ENCODE data around the gene FMN1. TPM values are rescaled to one million over a fixed set of nuclear protein-coding genes. Genes with fewer than 3 reads are reported as not detected.
A peak's percentile ranks its signal among the peaks of the same experiment; 100 is the strongest.

FMN1 gene
- polyA plus RNA-seq, 6 donors from 2014 or later = 0.33 to 1.0 (median 0.44) TPM; not detected in 1

- H3K4me1 Mint-ChIP-seq = no peaks in the 10 kb centered on the region
- no peak for ATAC-seq (ENCODE audit: low read depth in 2 of 2)
- no peaks in the 10 kb centered on the region for H3K36me3 Mint-ChIP-seq
- H3K27ac Mint-ChIP-seq = no peak overlapping the region
- no peak for DNase-seq
- no peak overlapping the region for H3K4me3 Mint-ChIP-seq
- peaks cover 0 to 12% (median 5%) of the 10 kb centered on the region in 3 donors for H3K27me3 Mint-ChIP-seq
- H3K9me3 Mint-ChIP-seq = peaks cover 0 to 2% (median 0%) of the 10 kb centered on the region in 7 donors
These were observed 202.8 kb downstream of the FMN1 start for GRCh38 chr15:32991619-32992111.

- Mint-ChIP-seq H3K4me1 (no peaks in the 10 kb centered on the region), H3K9me3 (peaks cover 0 to 2% (median 0%) of the 10 kb centered on the region in 7 donors), H3K36me3 (no peaks in the 10 kb centered on the region), H3K27ac (no peak overlapping the region), H3K27me3 (peaks cover 5 to 8% (median 6%) of the 10 kb centered on the region in 3 donors), H3K4me3 (no peak overlapping the region)
- ATAC-seq (ENCODE audit: low read depth in 2 of 2) = no peak
- DNase-seq = no peak
These were observed 204.4 kb downstream of the FMN1 start for GRCh38 chr15:32990071-32990470.

DNA sequence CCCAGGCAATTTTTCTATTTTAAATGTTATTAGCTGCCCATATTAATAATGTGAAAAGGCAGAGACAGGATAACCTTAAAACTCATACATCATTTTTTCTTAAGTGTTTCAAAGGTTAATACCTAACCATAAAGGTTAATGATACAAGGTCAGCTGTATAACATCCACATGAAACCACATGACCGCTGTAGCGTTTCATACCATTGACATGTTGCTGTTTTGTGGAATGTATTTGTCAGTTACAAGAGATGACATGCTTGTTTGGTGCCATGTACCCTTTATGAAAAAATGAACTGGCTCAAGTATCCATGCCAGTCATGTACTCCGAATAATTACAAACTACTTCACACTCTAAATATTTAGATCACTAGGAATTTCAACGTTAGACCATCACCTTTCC lies 207.4 kb downstream of the FMN1 start:
- H3K4me1 Mint-ChIP-seq = no peaks in the 10 kb centered on the region
- H3K27me3 Mint-ChIP-seq = peaks cover 8 to 17% (median 16%) of the 10 kb centered on the region in 3 donors
- no peak for DNase-seq
- ATAC-seq (ENCODE audit: low read depth in 2 of 2) = no peak
- H3K9me3 Mint-ChIP-seq = peaks cover 0 to 2% (median 0%) of the 10 kb centered on the region in 7 donors
- H3K36me3 Mint-ChIP-seq = no peaks in the 10 kb centered on the region
- no peak overlapping the region for H3K4me3 Mint-ChIP-seq
- no peak overlapping the region for H3K27ac Mint-ChIP-seq

DNA sequence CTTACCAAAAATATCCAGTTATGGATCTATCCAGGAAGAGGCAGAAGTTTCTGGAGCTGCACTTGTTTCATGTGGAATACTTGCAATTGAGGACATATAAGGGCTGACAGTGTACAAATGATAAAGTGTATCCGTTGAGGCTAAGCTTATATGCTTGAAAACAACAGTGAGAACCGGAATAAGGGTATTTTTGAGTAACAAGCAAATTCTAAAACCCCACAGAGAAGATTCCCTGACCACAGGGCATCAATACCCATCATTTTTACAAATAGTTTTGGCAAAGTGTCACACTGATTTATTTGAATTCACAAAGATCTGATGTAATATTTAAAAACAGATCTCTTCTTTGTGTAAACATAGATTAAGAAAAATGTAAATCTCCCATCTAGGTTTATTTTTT lies 208.4 kb downstream of the FMN1 start:
- H3K4me1 Mint-ChIP-seq = no peaks in the 10 kb centered on the region
- H3K27ac Mint-ChIP-seq = no peak overlapping the region
- H3K9me3 Mint-ChIP-seq = peaks cover 0 to 2% (median 0%) of the 10 kb centered on the region in 7 donors
- peaks cover 8 to 17% (median 16%) of the 10 kb centered on the region in 3 donors for H3K27me3 Mint-ChIP-seq
- no peak overlapping the region for H3K4me3 Mint-ChIP-seq
- ATAC-seq (ENCODE audit: low read depth in 2 of 2) (no peak), DNase-seq (no peak)
- H3K36me3 Mint-ChIP-seq = no peaks in the 10 kb centered on the region

GRCh38 chr15:32983679-32984078 lies 210.8 kb downstream of the FMN1 start:
- peaks cover 12 to 17% (median 16%) of the 10 kb centered on the region in 3 donors for H3K27me3 Mint-ChIP-seq
- H3K4me1 Mint-ChIP-seq = no peaks in the 10 kb centered on the region
- no peak for ATAC-seq (ENCODE audit: low read depth in 2 of 2)
- DNase-seq = no peak
- H3K36me3 Mint-ChIP-seq = no peaks in the 10 kb centered on the region
- no peak overlapping the region for H3K27ac Mint-ChIP-seq
- no peak overlapping the region for H3K4me3 Mint-ChIP-seq
- H3K9me3 Mint-ChIP-seq = no peaks in the 10 kb centered on the region

DNA sequence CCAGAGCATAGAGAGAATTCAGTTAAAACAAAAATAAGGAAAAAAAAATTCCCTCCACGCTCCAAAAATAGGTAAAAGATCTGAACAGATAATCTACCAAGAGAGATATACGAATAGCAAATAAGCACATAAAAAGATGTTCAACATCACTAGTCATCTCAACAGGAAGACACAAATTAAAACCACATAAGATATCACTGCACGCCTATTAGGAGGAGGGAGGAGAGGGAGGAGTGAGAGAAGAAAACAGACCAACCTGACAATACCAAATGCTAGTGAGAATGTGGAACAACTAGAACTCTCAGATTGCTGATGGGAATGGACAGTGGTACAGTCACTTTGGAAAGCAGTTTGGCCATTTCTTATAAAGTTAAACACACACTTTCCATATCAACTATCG lies 212.5 kb downstream of the FMN1 start:
- Mint-ChIP-seq H3K4me1 (no peaks in the 10 kb centered on the region), H3K9me3 (no peaks in the 10 kb centered on the region), H3K36me3 (no peaks in the 10 kb centered on the region), H3K27ac (no peak overlapping the region), H3K27me3 (peaks cover 12 to 17% (median 14%) of the 10 kb centered on the region in 3 donors), H3K4me3 (no peak overlapping the region)
- DNase-seq (no peak), ATAC-seq (ENCODE audit: low read depth in 2 of 2) (no peak)

- H3K4me3 Mint-ChIP-seq = no peak overlapping the region
- no peak for DNase-seq
These were observed 213.0 kb downstream of the FMN1 start for GRCh38 chr15:32981536-32981935.

GRCh38 chr15:32979710-32980109 lies 214.8 kb downstream of the FMN1 start:
- no peak overlapping the region for H3K4me3 Mint-ChIP-seq
- H3K9me3 Mint-ChIP-seq = no peaks in the 10 kb centered on the region
- no peaks in the 10 kb centered on the region for H3K36me3 Mint-ChIP-seq
- ATAC-seq (ENCODE audit: low read depth in 2 of 2) = no peak
- peaks cover 6 to 18% (median 8%) of the 10 kb centered on the region in 3 donors for H3K27me3 Mint-ChIP-seq
- no peak for DNase-seq
- no peaks in the 10 kb centered on the region for H3K4me1 Mint-ChIP-seq
- no peak overlapping the region for H3K27ac Mint-ChIP-seq

More at GRCh38 chr15:32981536-32981935, 213.0 kb downstream of the FMN1 start:
- no peak for ATAC-seq (ENCODE audit: low read depth in 2 of 2)
- Mint-ChIP-seq H3K9me3 (no peaks in the 10 kb centered on the region), H3K4me1 (no peaks in the 10 kb centered on the region), H3K27me3 (peaks cover 12 to 17% (median 14%) of the 10 kb centered on the region in 3 donors), H3K36me3 (no peaks in the 10 kb centered on the region), H3K27ac (no peak overlapping the region)

DNA sequence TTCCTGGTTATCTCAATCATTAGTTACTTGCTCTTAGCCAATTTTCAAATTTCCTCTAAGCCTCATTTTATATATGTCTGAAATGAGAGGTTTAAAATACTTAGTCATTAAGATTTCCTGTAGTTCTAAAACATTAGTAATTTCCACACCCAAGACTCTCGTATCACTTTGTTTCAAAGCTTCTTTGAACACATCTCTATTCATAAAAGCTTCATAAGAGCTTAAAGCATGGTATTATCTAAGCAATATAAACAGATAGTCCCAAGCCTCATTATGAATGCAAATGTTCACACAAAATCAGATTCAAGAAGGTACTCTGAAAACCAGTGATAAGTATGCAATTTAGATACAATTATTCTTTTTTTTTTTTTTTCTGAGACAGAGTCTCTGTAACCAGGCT lies 217.0 kb downstream of the FMN1 start:
- Mint-ChIP-seq H3K27me3 (peaks cover under 1 to 14% (median 6%) of the 10 kb centered on the region in 3 donors), H3K9me3 (no peaks in the 10 kb centered on the region), H3K36me3 (no peaks in the 10 kb centered on the region), H3K4me3 (no peak overlapping the region), H3K4me1 (no peaks in the 10 kb centered on the region), H3K27ac (no peak overlapping the region)
- DNase-seq = no peak
- no peak for ATAC-seq (ENCODE audit: low read depth in 2 of 2)

DNA sequence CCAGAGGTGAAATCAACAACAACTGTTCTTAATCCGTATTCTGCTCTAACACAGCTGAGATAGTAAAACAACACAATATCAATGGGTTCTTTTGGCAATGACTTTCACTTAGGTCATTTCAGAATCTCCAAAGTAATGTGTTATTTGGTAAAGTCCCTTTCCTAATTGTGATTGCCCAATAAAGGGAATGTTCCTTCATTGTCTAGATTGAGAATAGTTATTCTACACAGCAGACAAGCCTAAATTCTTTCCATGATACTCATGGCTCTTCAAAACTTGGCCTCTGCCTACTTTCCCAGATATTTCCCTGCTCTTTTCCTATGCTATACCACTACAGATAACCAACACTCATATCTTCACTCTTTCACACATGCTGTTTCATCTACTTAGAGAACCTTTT lies 219.8 kb downstream of the FMN1 start:
- peaks cover 0 to 13% (median 6%) of the 10 kb centered on the region in 3 donors for H3K27me3 Mint-ChIP-seq
- H3K4me1 Mint-ChIP-seq = no peaks in the 10 kb centered on the region
- no peak for ATAC-seq (ENCODE audit: low read depth in 2 of 2)
- H3K9me3 Mint-ChIP-seq = no peaks in the 10 kb centered on the region
- H3K36me3 Mint-ChIP-seq = no peaks in the 10 kb centered on the region
- H3K27ac Mint-ChIP-seq = no peak overlapping the region
- DNase-seq = no peak
- H3K4me3 Mint-ChIP-seq = no peak overlapping the region

- Mint-ChIP-seq H3K4me3 (no peak overlapping the region), H3K36me3 (no peaks in the 10 kb centered on the region), H3K9me3 (no peaks in the 10 kb centered on the region), H3K27me3 (peaks cover 4 to 13% (median 5%) of the 10 kb centered on the region in 3 donors), H3K27ac (no peak overlapping the region), H3K4me1 (no peaks in the 10 kb centered on the region)
- DNase-seq = no peak
- ATAC-seq (ENCODE audit: low read depth in 2 of 2) = no peak
These were observed 221.8 kb downstream of the FMN1 start for GRCh38 chr15:32972686-32973085.

DNA sequence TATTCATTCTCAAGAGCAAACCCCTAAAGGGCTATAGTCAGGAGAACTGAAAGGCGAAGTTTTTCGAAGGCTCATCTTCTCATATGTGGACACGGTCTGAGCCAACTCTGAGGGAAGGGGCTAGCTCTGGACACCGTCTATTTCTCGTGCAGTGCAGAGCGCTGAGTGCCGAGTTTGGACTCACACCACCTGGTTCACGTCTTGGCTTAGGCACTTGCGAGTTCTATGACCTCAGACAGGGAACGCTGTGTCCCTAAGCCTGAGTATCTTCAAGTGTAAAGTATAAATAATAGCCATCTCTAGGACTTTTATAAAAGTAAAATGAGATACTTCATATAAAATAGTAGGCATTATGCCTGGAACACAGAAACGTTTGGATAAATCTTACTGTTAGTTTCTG lies 223.7 kb downstream of the FMN1 start:
- Mint-ChIP-seq H3K4me1 (no peaks in the 10 kb centered on the region), H3K27me3 (peaks cover 6 to 24% (median 21%) of the 10 kb centered on the region in 3 donors), H3K27ac (no peak overlapping the region), H3K4me3 (no peak overlapping the region), H3K9me3 (no peaks in the 10 kb centered on the region), H3K36me3 (no peaks in the 10 kb centered on the region)
- no peak for DNase-seq
- no peak for ATAC-seq (ENCODE audit: low read depth in 2 of 2)

GRCh38 chr15:32967521-32967920 lies 227.0 kb downstream of the FMN1 start:
- DNase-seq = no peak
- no peak for ATAC-seq (ENCODE audit: low read depth in 2 of 2)
- H3K4me1 Mint-ChIP-seq = no peaks in the 10 kb centered on the region
- peaks cover 11 to 25% (median 15%) of the 10 kb centered on the region in 3 donors for H3K27me3 Mint-ChIP-seq
- H3K4me3 Mint-ChIP-seq = no peak overlapping the region
- H3K36me3 Mint-ChIP-seq = no peaks in the 10 kb centered on the region
- H3K27ac Mint-ChIP-seq = no peak overlapping the region
- H3K9me3 Mint-ChIP-seq = no peaks in the 10 kb centered on the region

GRCh38 chr15:32966512-32966911 lies 228.0 kb downstream of the FMN1 start:
- peaks cover 11 to 29% (median 15%) of the 10 kb centered on the region in 3 donors for H3K27me3 Mint-ChIP-seq
- H3K9me3 Mint-ChIP-seq = peaks cover 0 to 3% (median 0%) of the 10 kb centered on the region in 7 donors
- H3K27ac Mint-ChIP-seq = no peak overlapping the region
- DNase-seq (no peak), ATAC-seq (ENCODE audit: low read depth in 2 of 2) (no peak)
- no peaks in the 10 kb centered on the region for H3K4me1 Mint-ChIP-seq
- no peak overlapping the region for H3K4me3 Mint-ChIP-seq
- no peaks in the 10 kb centered on the region for H3K36me3 Mint-ChIP-seq

DNA sequence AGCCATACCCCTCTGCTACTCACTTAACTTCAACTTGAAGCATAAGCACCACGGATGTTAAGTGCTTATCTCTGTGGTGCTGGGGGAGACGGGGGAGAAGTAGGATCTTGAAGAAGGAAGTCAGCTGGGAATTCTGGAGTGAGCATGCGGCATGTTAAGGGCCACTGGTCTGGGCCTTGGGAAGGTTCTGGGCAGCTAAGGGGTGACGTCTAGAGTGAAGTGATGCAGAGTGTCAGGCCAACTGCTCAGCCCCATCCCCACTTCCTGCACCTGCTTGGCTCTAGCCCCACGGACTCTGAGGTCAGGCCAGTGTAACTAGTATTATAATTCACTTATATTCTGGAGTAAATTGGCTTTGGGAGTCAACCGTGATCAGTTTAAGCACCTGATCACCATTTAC lies 228.6 kb downstream of the FMN1 start:
- DNase-seq (no peak), ATAC-seq (ENCODE audit: low read depth in 2 of 2) (no peak)
- H3K4me1 Mint-ChIP-seq = no peaks in the 10 kb centered on the region
- H3K4me3 Mint-ChIP-seq = peak overlapping the region in 1 of 8 donors; percentile 1
- peaks cover 11 to 31% (median 15%) of the 10 kb centered on the region in 3 donors for H3K27me3 Mint-ChIP-seq
- H3K9me3 Mint-ChIP-seq = peaks cover 0 to 3% (median 0%) of the 10 kb centered on the region in 7 donors
- no peaks in the 10 kb centered on the region for H3K36me3 Mint-ChIP-seq
- H3K27ac Mint-ChIP-seq = no peak overlapping the region
